Activated gamma-delta T cell treated with Interleukin-2 at 50 U/mL for 16 hours (primary cell): Measurements from ENCODE around the gene XRCC5.

ENCODE experiments used
- DNase-seq: peaks from one replicate; pipeline ENCODE4 v3.0.0-alpha.2; 2020

The XRCC5 gene

DNA sequence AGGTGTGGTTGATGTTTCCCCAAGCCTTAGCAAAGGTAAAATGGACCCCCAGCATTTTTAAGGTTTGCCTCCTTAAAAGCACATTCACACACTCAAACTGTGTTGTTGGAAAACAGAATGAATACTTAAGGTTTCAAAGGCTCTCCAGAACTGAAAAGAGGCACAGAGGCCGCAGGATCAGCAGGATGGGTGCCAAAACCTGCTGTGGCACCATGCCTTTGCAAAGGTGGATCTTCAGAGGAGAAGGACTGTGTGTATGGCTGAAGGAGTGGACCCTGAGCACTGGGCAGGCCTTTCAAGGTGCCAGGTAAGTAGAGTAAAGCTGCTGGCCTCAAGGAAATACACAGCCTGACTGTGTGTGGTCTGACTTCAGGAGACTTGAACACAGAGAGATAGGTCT is 127.3 kb downstream of the XRCC5 start:
- no peak for DNase-seq

DNA sequence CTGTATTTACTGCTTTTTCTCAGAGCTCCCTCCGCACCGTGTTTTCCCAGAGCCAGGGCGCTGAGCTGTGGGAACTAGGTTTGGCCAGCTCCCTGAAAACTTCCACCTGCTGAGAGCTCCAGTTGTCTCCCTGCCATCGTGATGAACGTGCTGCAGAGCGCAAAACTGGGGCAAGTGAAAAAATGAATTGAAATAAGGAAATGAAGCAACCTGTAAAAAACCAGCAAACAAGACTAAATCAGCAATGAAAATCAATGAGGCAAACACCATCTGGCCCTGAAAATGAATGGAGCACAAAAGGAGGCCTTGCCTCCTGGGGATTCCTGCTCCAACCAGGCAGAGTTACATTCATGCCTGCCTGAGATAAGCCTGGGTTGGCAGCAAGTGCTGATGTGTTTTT is 133.2 kb downstream of the XRCC5 start:
- no peak for DNase-seq

GRCh38 chr2:216243026-216243425 is 133.9 kb downstream of the XRCC5 start:
- DNase-seq, result no peak

DNA sequence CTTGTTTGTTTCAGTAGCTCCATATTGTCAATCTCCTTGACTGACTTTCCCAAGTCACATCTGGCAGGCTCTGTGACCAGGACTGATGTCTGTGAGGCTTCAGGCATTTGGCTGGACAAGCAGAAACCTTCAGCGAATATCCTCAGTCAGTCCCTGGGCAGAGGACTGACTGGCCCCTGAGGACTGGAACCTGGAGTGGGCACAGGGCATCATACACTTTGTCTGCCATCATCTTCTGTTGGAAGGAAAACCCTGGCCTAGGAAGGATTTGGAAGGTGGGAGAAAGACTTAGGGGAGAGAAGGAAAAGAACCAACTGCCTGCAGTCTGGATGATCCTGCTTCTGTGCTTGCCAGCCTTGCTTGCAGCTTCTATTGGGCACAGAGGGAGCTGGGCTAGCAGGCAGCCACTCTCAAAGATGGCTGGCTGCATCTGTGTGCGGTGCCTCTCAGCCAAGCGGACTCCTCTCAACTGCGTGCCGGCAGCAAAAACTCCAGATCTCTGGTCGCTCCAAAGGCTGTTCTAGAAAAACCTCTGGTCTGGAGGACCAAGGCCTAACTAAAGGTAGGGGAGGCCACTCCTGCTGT is 136.3 kb downstream of the XRCC5 start:
- DNase-seq, result no peak

DNA sequence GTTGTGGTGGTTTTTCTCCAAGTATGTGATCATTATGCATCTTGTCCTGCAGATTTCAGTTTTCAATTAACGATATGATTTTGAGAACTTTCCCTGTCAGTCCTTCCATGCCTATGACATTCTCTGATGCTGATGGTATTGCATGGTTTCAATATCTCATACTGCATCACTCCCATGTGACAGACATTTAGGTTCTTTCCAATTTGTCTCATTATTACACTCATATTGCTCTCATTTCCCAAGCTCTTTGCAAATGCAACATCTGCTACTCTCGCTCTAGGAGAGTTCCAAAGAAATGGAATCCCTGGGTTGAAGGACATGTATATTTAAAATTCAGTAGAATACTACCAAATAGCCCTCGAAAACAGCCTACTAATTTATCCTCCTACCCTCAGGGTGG is 137.6 kb downstream of the XRCC5 start:
- DNase-seq, result no peak
